Measurements from ENCODE around the gene PITPNB.

- TF ChIP-seq ZNF274 (IDR thresholded peaks at IDR 0.05; ENCODE audit: low read depth, low read length) (no peak), YY1 (IDR thresholded peaks at IDR 0.05; ENCODE audit: insufficient read depth, insufficient read length) (no peak), SUZ12 (IDR thresholded peaks at IDR 0.05; ENCODE audit: extremely low read depth, insufficient read depth, insufficient read length) (no peak)
These were observed 41.6 kb downstream of the PITPNB start for GRCh38 chr22:27877501-27877900.

All from NT2/D1 (cell line).